GM21390 (cell line): ENCODE data around the gene NCBP3.
"Not testable (repeated sequence)": the region's sequence is repeated elsewhere in the genome, so short reads cannot be mapped to it uniquely, and the experiment has no call there.

Experiments
- ATAC-seq: cut with Tn5 transposase; IDR thresholded peaks from one replicate; pipeline ENCODE4 v1.9.1; 2021; ENCODE audit not compliant: unreplicated experiment

Gene NCBP3

DNA sequence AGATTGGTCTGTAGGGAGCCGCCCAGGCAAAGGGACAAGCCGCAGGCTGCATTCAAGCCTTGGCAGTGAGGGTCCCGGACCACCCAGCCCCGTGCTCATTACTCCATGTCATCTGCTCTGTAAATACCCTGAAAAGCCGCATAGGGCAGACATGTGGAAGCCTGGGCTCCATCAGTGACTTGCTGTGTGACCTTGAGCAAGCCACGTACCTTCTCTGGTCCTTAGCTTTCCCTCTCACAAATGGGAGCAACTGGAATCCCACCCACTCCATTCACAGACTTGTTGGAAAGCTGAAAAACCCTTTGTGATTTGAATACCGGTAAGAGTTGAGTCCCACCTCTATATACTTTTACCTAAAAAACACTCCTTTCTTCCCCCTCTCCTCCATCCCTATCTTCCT, 34.9 kb upstream of the NCBP3 start:
- no peak for ATAC-seq

DNA sequence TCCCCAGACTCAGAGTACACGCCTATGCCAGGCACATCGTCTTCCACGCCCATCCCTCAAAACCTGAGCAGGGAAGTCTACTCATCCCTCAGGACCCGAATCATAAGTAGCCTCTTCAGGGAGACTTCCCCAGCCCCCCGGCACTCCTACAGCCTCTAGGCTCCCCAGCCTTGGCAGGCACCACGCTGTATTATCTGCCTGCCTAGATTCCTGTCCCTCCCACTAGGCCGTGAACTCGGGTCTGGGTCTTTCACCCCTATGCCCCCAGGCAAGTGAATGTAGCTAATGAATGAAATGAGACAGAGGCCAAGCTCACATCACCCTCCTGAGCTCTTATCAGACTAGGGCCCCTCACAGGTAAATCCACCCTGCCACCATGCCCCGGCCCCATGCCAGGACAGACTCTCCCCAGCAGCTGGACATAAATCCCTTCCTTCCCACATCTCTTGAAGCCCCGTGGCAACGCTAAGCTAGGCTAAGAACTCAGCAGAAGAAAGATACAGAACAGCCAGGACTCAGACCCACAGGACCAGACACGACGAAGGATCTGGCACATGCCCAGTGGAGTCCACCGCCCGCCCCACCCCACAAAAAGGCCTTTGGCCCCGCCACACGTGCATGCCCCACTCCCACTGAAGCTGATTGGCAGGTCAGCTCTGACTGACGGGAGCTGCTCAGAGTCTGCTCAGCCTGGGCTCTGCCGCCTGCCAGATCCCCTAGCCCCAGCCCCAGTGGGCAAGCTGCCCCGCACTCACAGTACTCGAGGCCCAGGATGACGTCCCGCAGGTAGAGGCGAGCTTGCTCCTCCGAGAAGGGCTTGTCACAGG, 33.8 kb upstream of the NCBP3 start:
- no peak for ATAC-seq

DNA sequence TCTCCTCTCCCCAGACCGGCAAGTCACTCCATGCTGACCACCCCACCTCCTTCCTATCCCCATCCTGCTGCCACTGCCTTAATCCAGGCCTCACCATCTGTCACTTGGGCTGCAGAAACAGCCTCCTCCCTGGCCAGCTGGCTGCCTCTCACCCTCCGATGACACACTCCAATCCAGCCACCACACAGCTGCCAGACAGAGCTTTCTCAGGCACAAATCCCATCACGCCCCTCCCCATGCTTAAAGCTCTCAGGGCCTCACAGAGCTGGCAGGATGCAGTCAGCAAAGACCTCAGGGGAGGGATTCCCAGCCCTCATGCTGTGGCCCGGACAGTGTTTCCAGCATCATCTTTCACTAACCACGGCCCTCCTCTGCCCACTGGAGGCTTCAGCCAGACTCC, 33.1 kb upstream of the NCBP3 start:
- ATAC-seq, result no peak

DNA sequence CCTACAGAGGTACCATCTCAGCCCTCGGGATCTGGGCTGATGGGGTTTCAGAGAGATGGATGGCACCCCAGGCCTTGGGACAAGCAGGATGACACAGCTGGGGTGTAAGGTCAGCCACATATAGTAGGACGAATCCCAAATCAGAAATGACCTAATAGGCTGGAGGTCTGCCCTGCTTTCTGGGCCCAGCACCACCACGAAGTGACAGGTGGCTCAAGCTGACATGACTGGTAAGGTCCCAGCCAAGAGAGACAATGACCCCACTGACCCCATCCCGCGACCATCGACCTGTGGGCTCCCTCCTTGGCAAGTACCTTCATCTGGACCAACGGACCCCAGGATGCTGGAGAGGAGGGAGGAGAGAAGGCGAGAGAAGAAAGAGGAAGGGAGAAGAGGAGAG, 31.2 kb upstream of the NCBP3 start:
- no peak for ATAC-seq

DNA sequence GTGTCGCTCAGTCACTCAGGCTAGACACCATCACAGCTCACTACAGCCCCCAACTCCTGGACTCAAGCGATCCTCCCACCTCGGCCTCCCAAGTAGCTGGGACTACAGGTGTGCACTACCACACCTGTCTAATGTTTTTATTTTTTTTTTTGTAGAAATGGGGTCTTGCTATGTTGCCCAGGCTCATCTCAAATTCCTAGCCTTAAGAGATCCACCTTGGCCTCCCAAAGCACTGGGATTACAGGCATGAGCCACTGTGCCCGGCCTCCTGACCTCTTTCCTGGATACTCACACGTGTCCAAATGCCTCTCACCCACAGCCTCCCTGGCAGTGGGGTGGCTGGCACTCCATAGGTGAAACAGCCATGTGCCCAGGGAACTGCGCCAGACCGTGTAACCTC, 29.3 kb upstream of the NCBP3 start:
- ATAC-seq, result no peak

DNA sequence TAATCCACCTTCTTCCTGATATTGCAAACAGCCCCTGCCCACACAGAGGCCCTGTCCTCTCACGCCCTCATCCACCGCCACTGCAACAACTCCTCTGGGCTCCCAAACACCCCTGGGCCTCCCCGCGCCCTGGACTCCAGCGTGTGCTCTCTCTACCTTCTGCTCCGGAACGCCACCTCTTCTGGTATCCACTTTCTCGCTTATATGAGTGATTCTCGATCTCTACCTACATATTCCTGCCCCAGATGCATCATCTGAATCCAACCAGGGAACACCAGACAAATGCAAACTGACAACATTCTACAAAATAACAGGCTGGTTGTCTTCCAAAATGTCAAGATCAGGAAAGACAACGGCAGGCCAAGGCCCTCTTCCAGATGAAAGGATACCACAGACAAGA, 27.8 kb upstream of the NCBP3 start:
- ATAC-seq, result no peak

DNA sequence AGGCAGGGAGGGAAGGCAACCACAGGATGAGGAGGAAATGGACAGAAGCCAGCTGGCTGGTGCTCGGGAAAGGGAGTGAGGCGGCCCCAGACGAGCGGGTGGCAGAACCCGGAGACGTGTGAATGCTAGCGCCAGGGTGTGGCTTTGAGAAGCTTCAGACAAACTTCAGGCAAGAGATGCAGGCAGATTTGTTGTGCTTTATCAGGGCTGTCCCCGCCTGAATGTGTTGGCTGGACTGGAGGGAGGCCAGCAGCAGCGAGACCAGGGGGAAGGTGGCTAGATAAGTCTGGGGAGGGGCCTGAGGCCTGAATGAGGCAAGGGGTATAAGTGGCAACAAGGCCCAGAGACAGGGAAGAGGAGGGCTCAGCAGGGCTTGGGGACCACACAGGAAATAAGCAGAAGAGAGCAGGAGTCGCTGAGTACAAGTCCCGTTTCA, 24.8 kb upstream of the NCBP3 start:
- no peak for ATAC-seq

DNA sequence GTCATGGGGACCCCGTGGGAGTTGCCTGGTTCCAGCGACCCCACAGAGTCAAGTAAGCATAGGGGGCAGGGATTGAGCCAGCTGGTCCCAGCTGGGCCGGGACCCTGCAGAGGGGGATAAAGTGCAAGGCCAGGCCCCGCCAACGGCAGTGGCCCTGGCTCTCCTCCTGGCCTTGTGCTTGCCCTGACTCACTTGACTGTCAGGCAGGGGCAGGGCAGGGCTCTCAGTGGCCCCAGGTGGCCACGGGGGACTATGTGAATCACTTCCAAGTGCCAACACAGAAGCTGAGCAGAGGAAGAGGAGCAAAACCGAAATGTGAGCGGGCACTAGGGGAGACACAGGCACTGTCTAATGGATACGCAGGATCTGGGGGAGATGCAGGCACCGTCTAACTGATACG, 21.6 kb upstream of the NCBP3 start:
- ATAC-seq, result no peak

DNA sequence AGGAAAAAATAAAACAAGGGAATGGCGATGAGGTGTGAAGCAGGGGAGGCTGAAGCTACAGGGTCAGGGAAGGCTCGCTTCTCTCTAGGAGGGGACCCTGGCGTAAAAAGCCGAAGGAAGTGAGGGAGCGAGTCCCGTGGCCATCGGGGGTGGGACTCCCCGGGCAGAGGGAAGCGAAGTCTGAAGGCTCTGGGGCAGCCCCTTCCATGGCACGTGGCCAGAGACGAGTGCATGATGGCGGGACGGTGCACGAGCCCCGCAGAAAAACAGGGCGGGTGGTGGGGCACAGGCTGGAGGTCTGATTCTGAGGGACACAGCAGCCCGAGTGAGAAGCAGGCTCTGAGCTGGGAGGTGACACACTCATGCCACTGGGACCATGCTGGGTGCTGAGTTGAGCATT, 21.1 kb upstream of the NCBP3 start:
- ATAC-seq, result no peak

DNA sequence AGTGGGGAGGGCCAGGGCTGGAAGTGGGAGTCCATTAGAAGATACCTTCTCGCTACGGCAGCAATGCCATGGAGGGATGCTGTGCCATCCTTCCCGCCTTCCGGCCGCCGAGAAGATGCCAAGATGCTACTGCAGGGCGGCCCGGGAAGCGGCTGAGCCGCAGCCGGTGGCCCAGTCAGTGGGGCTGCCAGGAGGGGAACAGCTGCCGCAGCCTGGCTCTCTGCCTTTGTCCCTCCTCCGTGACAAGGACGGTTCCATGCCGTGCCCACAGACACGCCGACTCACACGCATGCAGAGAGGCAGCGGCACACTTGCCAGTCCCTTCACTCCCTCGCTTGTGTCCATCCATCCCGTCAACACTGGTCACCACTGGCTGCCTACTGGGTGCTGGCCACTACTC, 20.2 kb upstream of the NCBP3 start:
- ATAC-seq, result no peak

DNA sequence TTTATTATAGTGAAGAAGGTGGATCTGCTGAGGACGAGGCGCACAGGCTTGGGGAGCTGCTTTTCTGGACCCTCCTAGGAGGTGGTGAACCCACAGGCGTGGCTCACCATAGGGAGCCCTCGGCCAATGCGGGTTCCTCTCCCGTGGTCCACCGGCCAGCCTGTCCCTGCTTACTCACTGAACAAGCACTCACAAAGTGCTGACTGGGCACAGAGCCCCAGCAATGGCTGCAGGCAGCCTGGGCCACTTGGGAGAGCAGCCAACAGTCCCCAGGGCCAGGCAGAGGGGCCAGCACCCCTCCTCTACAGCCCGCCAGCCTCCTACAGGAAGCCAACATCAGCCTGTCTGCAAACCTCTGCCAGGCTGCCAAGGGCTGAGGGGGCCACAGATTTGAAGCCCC, 19.1 kb upstream of the NCBP3 start:
- ATAC-seq, result no peak

DNA sequence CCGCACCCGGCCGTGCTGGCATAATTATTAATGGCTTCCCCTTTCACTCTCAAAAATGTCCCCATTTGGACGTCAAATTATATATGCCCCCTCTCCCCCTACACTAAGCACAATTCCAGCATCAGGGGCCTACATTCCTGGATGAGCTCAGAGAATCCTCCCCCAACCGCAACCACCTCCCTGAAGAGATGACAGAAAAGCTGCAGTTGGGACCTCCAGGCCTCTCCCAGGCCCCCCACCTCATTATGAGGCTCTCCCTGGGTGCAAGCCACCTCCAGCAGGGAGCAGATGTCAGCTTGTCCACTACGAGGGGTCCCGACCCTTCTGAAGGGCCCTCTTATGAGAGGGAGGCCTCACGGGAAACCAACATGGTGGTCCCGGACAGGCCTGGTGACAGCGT, 18.5 kb upstream of the NCBP3 start:
- ATAC-seq, result no peak

DNA sequence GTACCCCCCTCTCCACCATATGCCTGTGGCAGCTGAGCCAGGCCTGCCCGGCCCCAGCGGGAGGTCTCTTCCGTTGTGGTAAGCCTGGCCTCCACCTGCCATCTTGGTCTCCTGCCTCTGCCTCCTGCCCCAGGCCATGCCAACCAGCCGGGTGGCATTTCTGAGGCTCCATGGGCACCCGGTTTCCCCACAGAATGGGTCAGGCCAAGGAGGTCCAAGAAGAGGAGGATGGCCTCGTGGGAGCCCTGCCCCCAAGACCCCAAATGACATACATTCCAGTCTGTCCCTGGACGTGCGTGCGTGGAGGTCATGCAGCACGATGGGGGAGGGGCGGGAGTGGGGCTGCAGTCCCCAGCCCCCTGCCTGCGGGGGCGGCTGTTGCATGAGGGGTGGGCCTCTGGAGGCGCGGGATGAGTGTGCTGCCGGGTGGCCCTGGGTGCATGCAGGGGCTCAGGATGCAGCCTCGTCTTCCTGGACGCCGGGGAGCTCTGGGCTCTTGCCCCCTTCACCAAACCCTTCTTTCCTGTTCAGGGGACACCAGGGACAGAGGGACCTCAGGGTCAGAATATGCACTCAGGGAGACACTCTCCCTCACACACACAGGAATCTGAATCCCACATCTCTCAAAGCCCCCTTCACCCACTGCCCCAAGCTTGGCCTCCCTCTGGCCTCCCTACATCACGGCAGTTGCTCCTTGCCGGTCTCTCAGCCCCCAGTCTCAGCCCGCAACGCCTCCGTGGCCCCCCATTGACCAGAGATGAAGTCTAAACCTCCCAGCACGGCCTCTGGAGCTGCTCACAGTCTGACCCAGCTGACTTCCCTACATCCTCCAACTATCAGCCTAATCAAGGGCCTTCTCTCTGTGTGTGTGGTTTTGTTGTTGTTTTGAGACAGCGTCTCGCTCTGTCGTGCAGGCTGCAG, 16.0 kb upstream of the NCBP3 start:
- ATAC-seq, result no peak

DNA sequence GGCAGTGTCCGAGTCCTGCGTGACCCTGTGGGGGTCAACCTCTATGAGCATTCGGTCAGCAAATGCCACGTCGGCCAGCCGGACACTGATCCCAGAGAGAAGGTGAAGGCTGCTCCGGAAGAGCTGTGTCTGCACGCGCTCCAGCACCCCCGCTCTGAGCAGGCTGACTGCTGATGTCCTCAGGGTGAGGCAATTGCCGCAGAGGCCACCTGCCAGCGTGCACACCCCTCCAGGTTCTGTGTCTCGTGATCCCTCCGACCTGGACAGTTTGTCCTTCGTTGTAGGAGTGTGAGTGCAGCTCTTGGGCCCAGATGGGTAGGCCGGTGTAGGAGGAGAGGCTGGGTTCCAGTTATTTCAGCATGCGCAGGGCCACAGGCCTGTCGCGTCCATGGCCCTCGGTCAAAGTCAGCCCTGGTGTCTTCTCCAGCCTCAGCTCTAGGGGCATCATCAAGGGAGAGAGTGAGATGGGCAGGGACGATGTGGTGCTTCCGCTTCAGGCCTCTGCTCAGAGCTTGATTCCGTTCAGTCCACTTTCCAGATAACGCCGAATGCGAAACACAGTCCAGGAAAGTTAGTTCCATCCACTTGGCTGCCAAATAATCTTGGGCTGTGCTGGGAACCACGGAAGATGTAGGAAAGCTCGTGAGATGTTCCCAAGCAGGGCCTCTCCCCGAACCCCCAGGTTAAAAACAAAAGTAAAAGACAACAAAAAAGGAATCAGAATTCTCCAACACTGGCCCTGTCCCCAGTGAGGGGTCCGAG, 15.1 kb upstream of the NCBP3 start:
- no peak for ATAC-seq

DNA sequence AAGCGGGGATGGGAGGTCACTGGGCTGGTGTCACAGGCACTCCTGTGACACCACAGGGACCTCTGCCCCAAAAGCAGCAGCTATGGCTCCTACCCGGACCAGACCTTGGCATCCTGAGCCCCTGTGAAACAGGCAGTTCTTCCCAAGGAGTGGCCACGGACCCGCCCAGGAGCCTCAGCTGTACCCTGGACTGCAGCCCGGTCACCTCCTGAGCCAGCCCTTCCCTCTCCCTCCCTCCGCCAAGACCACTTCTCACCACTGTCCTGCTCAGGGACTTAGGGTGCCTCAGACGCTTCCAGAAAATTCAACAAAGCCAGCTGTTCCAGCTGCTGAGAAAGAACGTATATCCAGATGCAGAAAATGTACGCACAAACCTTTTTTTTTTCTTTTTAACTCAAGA, 13.9 kb upstream of the NCBP3 start:
- no peak for ATAC-seq

DNA sequence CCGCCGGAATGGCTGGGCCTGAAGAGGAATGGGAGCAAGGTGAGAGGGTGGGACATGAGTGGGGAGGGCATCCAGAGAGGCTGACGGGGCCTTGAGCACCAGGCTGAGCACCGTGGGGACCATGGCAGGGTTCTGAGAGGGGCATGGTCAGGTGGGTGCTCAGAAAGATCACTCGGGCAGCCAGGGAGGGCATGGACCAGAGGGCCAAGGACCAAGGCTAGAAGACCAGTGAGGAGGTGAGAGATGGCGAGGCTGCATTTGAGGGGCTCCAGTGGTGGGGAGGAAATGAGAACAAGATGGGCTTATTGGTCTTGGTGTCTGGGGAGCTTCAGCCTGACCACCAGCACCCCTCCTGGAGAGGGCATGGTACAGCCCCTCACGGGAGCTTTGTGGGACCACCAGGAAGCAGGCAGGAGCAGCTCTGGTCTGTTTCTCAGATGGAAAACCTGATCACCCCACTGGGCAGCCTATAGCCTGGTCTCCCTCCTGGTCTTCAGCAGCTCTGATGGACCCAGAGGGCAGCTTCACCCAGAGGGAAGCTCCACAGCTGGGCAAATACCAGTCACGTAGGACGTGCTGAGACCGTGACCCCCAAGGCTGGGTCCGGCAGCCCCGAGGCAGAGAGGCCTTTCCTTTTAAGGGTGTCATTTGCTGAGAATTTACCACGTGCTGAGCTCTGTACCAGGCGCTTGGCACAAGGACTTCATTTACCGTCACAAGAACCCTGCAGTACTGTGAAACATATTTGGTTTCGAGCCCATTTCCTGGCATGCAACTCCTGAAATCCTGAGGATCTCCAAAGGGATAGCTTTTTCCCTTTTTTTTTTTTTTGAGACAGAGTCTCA, 11.4 kb upstream of the NCBP3 start:
- no peak for ATAC-seq

DNA sequence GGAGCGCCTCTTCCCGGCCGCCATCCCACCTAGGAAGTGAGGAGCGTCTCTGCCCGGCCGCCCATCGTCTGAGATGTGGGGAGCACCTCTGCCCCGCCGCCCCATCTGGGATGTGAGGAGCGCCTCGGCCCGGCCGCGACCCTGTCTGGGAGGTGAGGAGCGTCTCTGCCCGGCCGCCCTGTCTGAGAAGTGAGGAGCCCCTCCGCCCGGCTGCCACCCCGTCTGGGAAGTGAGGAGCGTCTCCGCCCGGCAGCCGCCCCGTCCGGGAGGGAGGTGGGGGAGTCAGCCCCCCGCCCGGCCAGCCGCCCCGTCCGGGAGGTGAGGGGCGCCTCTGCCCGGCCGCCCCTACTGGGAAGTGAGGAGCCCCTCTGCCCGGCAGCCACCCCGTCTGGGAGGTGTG, 8.2 kb upstream of the NCBP3 start:
- ATAC-seq, result not testable (repeated sequence)

DNA sequence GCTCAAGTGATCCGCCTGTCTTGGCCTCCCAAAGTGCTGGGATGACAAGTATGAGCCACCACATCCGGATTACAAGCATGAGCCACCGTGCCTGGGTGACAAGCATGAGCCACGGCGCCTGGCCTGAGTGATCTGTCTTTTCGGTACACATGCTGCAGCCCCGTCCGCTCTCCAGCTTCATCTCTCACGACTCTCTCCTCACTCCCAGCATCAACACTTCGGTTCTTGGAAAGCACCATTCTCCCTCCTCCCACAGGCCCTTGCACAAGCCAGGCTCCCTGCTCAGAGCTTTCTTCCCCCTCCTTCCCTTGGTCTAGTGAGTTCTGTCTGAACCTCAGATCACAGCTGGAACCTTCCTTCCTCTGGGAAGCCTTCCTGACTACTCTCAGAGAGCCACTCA, 6.5 kb upstream of the NCBP3 start:
- ATAC-seq, result no peak

DNA sequence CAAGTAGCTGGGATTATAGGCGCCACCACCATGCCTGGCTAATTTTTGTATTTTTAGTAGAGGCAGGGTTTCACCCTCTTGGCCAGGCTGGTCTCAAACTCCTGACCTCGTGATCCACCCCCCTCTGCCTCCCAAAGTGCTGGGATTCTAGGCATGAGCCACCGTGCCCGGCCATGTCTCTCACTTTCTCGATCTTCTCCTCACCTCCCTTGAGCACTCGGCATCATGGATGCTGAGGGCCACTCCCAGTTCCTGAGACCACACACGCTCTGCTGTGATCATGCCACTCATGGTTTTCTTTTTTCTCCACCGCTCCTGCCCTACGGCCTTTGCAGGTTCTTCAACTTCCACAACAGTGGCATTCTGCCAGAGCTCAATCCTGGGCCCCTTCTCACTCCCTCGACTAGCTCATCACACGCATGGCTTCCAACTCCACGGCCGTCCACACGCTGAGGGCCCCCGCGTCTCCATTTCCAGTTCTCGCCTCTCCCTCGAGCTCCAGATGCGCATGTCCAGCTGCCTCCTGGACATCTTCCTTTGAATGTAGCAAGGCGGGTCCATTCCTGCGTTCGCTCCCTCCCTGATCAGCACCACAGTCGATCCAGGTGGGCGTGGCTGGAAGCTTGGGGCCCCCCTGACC, 5.5 kb upstream of the NCBP3 start:
- no peak for ATAC-seq

DNA sequence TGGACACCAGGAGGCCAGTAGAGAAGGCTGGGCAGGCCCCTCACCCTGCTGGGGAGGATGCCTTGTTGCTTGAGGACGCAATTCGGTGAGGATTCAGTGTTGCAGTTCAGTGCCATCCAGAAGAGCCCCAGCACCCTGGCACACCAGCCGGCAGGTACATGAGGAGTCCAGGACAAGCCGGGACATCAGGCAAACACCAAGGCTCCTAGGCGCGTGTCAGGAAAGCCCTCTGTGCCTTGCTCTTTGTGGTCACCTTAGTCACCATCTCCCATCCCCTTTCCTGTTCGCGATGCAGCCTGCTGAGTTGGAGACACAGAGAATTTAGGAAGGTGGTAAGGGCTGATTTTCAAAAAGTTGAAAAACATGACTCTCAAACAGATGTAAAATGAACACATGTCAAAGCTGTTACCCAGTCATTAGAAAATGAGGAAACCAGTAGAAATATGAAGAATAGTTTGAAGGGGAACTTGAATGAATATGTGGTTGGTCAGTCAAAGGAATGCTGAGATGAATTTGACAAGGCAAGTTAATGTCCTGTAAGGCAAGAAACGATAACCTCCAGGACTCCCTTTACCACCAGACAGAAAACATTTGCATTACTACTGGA, 2.3 kb upstream of the NCBP3 start:
- no peak for ATAC-seq
